DMS53 (cell line): ENCODE data around the gene INSIG1.

ENCODE experiments used
- DNase-seq: peaks from one replicate; lab custom pipeline; 2025; lab: John Stamatoyannopoulos, UW

Gene INSIG1

GRCh38 chr7:155349601-155350331, 52.1 kb downstream of the INSIG1 start:
- peak; percentile 25 for DNase-seq

GRCh38 chr7:155351120-155351870, 53.6 kb downstream of the INSIG1 start:
- DNase-seq, result no peak

GRCh38 chr7:155352076-155352752, 54.5 kb downstream of the INSIG1 start:
- DNase-seq, result no peak

DNA sequence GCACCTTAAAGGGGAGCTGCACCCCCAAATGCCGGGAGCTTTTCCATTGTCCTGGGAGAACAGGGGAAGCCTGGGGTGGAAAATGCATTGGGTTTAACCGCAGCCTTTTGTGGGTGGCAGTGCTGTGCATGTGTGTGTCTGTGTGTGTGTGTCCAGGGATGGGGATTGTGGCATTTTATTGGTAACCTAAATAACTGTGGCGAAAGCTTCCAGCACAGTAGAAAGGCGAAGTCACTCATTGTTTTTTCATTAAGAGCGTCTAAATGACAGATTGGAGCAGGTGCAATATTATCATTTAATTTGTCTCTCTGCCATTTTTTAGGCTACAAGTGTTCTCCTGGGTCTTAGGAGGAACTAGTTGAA, 55.1 kb downstream of the INSIG1 start:
- no peak for DNase-seq

DNA sequence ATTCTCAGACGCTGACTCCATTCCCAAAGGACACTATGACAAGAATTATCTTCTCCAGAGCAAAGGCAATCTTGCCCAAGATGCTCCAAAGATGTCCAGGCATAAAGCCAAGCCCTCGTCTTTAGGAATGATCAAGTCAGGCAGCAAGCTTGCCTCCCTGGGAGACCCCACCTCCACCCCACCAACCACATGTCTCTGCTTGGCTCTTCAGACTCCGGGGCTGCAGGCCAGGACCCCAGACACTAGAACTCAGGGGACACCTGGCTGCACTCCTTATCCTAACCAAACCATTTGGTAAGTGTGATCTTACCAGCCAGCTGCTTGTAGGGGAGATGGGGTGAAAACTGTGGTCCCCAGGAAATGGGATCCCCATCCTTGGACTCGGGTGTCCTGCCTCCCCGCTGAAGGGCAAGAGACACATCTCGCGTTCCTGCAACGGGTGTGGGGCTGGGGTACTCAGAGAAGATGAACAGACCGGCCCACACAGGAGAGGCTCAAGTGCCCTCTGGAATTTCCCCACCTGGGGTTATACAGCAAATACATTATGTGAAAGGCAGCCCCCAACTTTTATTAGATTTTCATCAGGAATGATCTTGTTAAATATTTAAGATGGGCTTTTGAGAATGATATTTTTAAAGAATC, 55.7 kb downstream of the INSIG1 start:
- no peak for DNase-seq

GRCh38 chr7:155354371-155355048, 56.8 kb downstream of the INSIG1 start:
- DNase-seq, result no peak

DNA sequence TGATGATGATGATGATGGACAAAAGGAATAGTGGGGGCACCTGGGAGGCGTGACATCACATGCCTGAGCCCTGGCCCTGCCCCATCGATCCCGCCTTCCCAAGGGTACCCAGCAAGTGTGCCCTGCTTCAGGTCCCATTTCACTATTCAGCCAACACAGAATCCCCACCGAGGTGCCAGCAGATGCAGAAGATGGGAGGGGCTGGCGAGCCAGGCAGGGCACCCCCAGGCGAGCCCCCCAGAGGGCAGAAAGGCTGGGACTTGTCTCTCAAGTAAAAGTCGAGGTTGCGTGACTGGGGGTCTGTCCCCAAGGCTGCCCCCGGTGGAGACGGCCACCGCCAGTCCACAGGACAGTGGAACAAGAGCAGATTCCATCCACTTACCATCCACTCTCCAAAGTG, 57.5 kb downstream of the INSIG1 start:
- no peak for DNase-seq

DNA sequence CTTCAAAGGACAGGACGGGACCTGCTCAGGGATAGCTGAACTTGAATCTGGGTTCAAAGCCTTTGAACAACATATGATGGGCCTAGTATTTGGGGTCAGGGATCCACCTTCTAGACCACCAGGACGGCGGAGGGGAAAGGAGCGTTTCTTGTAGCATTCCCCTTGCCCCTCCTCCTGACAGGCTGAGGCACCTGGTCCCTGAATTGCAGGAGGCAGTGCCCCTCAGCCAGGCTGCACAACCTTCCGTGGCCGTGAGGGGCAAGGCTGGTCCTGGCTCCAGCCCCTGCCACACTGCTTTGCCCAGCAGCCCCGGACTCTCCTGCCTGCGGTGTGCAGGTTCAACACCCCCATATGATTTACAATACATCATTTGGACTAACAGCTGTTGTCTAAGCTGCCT, 58.1 kb downstream of the INSIG1 start:
- no peak for DNase-seq

GRCh38 chr7:155356323-155357105, 58.8 kb downstream of the INSIG1 start:
- peak; percentile 52 for DNase-seq

GRCh38 chr7:155357573-155358041, 59.9 kb downstream of the INSIG1 start:
- no peak for DNase-seq

- no peak for DNase-seq
Measured at GRCh38 chr7:155358066-155358947, 60.6 kb downstream of the INSIG1 start.

GRCh38 chr7:155358948-155359712, 61.5 kb downstream of the INSIG1 start:
- DNase-seq, result no peak
